ENCODE measurements around the gene NAPSA. TPM values are rescaled to one million over a fixed set of nuclear protein-coding genes. Genes with fewer than 3 reads are reported as not detected.
A peak's percentile ranks its signal among the peaks of the same experiment; 100 is the strongest.

NAPSA gene
- total and polyA plus RNA-seq, 10 of the 15 experiments (the other 5 are each of a cell fraction or from before 2014, with no cell fraction given), result 6.7 to 45.4 (median 17.1) TPM

DNA sequence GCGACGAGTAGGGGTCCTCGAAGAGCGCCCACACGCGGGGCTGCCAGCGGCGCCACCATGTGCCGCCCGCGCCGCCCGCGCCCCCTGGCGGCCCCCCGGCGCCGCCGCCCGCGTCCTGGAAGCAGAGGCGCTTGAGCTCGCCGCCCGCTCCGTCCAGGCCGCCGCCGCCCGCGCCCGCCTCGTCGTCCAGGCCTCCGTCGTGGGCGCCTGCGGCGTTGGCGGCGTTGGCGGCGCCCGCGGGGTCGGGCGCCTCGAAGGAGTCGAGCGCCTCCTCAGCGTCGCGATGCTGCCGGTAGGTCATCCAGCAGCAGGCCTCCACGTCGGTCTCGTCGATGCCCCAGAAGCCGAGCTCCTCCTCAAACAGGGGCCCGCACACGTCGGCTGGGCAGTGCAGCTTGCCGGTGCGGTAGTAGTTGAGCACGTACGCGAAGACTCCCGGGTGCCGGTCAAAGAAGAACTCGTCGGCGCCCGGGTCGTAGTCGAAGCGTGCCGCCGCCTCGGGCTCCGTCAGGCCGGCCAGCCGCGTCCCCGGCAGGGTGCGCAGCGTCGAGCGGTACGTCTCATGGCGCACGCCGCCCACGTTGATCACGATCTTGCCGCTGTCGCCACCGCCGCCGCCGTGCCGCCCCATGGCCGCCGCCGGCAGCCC is 37.1 kb downstream of the NAPSA start:
- Histone ChIP-seq H3K27me3 (replicated peaks in 1 of 2; ENCODE audit: control insufficient read depth in 2 of 2, insufficient read depth in 2 of 2, low read length in 1 of 2) (peaks cover 2 to 16% of the 10 kb centered on the region in 2 experiments; a peak in 3 of 4 replicates), H3K36me3 (ENCODE audit: control insufficient read depth in 2 of 2, insufficient read depth in 2 of 2, low read length in 1 of 2) (no peaks in the 10 kb centered on the region; a peak in 1 of 4 replicates), H3K9ac (ENCODE audit: control insufficient read depth, insufficient read depth, low read length) (no peak overlapping the region), H3K27ac (ENCODE audit: control insufficient read depth, insufficient read depth) (no peak overlapping the region), H3K79me2 (ENCODE audit: control insufficient read depth, insufficient read depth, low read length) (no peaks in the 10 kb centered on the region), H3K4me1 (ENCODE audit: control insufficient read depth, insufficient read depth, low read length) (peaks cover 31% of the 10 kb centered on the region), H3K4me3 (peak overlapping the region; percentile 31; the same call in 1 of the 2 replicates), H4K20me1 (ENCODE audit: control insufficient read depth, insufficient read depth) (peaks cover 4% of the 10 kb centered on the region; the same call in 1 of the 2 replicates), H3K9me3 (replicated peaks; ENCODE audit: control insufficient read depth, insufficient read depth, low read length) (no peaks in the 10 kb centered on the region; the same call in 2 of the 3 replicates), H3K4me2 (ENCODE audit: control insufficient read depth, insufficient read depth) (peak overlapping the region; percentile 48), H2AFZ (ENCODE audit: control insufficient read depth, low read depth, low read length) (peak overlapping the region; percentile 7)
- ChIA-PET RAD21 (ENCODE audit: unreplicated experiment) (interaction anchor here (0.6 to 2.1 kb wide), 18 partner anchors 12 to 180 kb away, joined by 3 to 36 read pairs (median 5); no protein-coding TSS in a partner anchor), SMC1A (ENCODE audit: uncharacterized antibody, unreplicated experiment) (interaction anchor here (0.8 to 1.9 kb wide), 5 partner anchors 10 to 73 kb away, joined by 3 to 20 read pairs (median 4); no protein-coding TSS in a partner anchor), POLR2A (interaction anchor here (0.6 to 2.1 kb wide), 9 partner anchors 10 to 1452 kb away, joined by 3 to 38 read pairs (median 5); partner anchors contain the start of gene AP2A1), CTCF (interaction anchor here (0.9 to 1.6 kb wide), 3 partner anchors 29 to 132 kb away, joined by 3 to 5 read pairs (median 4); no protein-coding TSS in a partner anchor)
- intact Hi-C loops (cut with micrococcal nuclease; ENCODE audit: unreplicated experiment), result no loop called here
- ATAC-seq (no peak), DNase-seq (ENCODE audit: low read depth, low spot score) (no peak), FAIRE-seq (no peak)
- in situ Hi-C loops (cut with MboI), result loop anchor here (25.0 kb wide), 1 partner anchor 1034 kb away; the partner anchor contains the start of genes CLDND2, ETFB and NKG7
- BruUV-seq (replicated peaks), result no TSS peak
- 1% methylated on average over 84 of the region's 104 CpGs for WGBS (ENCODE audit: insufficient coverage, insufficient replicate concordance, low lambda C conversion rate, missing lambda C conversion rate)
- TF ChIP-seq NR2C1 (IDR thresholded peaks at IDR 0.05), result no peak
- peak; percentile 87 for TF ChIP-seq IKZF1 (conservative IDR thresholded peaks at IDR 0.05)
- TF ChIP-seq TAF1 (IDR thresholded peaks at IDR 0.05; ENCODE audit: borderline replicate concordance, low read depth, low read length), result no peak
- TF ChIP-seq, protein P1, sequence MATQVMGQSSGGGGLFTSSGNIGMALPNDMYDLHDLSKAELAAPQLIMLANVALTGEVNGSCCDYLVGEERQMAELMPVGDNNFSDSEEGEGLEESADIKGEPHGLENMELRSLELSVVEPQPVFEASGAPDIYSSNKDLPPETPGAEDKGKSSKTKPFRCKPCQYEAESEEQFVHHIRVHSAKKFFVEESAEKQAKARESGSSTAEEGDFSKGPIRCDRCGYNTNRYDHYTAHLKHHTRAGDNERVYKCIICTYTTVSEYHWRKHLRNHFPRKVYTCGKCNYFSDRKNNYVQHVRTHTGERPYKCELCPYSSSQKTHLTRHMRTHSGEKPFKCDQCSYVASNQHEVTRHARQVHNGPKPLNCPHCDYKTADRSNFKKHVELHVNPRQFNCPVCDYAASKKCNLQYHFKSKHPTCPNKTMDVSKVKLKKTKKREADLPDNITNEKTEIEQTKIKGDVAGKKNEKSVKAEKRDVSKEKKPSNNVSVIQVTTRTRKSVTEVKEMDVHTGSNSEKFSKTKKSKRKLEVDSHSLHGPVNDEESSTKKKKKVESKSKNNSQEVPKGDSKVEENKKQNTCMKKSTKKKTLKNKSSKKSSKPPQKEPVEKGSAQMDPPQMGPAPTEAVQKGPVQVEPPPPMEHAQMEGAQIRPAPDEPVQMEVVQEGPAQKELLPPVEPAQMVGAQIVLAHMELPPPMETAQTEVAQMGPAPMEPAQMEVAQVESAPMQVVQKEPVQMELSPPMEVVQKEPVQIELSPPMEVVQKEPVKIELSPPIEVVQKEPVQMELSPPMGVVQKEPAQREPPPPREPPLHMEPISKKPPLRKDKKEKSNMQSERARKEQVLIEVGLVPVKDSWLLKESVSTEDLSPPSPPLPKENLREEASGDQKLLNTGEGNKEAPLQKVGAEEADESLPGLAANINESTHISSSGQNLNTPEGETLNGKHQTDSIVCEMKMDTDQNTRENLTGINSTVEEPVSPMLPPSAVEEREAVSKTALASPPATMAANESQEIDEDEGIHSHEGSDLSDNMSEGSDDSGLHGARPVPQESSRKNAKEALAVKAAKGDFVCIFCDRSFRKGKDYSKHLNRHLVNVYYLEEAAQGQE (IDR thresholded peaks at IDR 0.05; ENCODE audit: low read depth, low read length), result no peak
- no peak for TF ChIP-seq KDM1A (IDR thresholded peaks at IDR 0.05; ENCODE audit: borderline replicate concordance)
- 0 out of 2 replicates have a peak, but pooled peaks have one; percentile 41 for TF ChIP-seq DPF2 (IDR thresholded peaks at IDR 0.05)
- TF ChIP-seq YY1 (IDR thresholded peaks at IDR 0.05; ENCODE audit: low read depth, low read length), result peak; percentile 48; the same call in 1 of the 2 replicates
- TF ChIP-seq RAD51 (IDR thresholded peaks at IDR 0.05), result no peak
- 0 out of 2 replicates have a peak, but pooled peaks have one; percentile 35 for TF ChIP-seq GATAD2B (conservative IDR thresholded peaks at IDR 0.05; ENCODE audit: low read depth)
- TF ChIP-seq LARP7 (IDR thresholded peaks at IDR 0.05), result 0 out of 2 replicates have a peak, but pooled peaks have one; percentile 59
- TF ChIP-seq JUNB (IDR thresholded peaks at IDR 0.05), result no peak
- TF ChIP-seq, protein P2, sequence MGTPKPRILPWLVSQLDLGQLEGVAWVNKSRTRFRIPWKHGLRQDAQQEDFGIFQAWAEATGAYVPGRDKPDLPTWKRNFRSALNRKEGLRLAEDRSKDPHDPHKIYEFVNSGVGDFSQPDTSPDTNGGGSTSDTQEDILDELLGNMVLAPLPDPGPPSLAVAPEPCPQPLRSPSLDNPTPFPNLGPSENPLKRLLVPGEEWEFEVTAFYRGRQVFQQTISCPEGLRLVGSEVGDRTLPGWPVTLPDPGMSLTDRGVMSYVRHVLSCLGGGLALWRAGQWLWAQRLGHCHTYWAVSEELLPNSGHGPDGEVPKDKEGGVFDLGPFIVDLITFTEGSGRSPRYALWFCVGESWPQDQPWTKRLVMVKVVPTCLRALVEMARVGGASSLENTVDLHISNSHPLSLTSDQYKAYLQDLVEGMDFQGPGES (IDR thresholded peaks at IDR 0.05), result no peak
- TF ChIP-seq RAD21 (IDR thresholded peaks at IDR 0.05; ENCODE audit: insufficient read depth, low read depth, low read length), result peak; percentile 37
- TF ChIP-seq BHLHE40 (IDR thresholded peaks at IDR 0.05; ENCODE audit: borderline replicate concordance in 1 of 2, low read depth in 2 of 2, low read length in 1 of 2), result peak in 1 of 2 experiments; percentile 29; a peak in 1 of 4 replicates
- peak in 1 of 2 experiments; percentile 18; a peak in 1 of 3 replicates for TF ChIP-seq EGR1 (IDR thresholded peaks at IDR 0.05; ENCODE audit: borderline replicate concordance in 1 of 2, low read depth in 2 of 2, low read length in 2 of 2)
- TF ChIP-seq BRCA1 (IDR thresholded peaks at IDR 0.05; ENCODE audit: low read depth, low read length), result no peak
- no peak for TF ChIP-seq STAT1 (conservative IDR thresholded peaks at IDR 0.05)

Data from GM12878 (cell line).